Measurements from ENCODE around the gene ARMC9.
"Not testable (repeated sequence)": the region's sequence is repeated elsewhere in the genome, so short reads cannot be mapped to it uniquely, and the experiment has no call there.

Gene ARMC9

DNA sequence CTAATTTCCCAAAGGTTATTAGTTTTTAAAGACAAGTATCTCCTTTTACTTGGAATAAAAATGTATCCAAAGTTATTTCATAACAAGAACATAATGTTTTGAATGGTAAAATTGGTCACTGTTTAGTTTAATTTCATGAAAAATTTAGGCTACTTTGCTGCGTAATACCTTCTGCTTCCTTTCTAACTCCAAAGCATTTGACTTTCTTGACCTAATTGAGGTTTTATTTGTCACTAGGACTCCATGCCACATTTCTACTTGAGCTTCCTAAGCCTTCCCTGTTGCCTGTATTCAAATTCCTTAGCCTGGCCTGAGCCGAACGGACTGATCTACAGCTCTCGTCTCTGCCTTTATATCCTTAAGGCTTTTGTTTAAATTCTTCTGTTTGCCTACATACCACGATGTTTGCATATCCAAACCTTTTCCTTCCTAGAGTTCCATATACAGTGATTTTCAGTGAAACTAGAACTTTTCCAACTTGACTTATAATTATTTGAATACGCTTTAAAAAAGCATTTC lies 25.1 kb downstream of the ARMC9 start:
- intact Hi-C loops (cut with DNase I): no loop called here
- no peak for DNase-seq

- intact Hi-C loops (cut with DNase I): loop anchor here (5.0 kb wide), 1 partner anchor 185 kb away; no protein-coding TSS in a partner anchor
- peak in 41 of 42 donors; percentile 35 to 93 (median 77) for DNase-seq
Observed at GRCh38 chr2:231227310-231228162, 29.1 kb downstream of the ARMC9 start.

GRCh38 chr2:231228223-231228622 lies 29.8 kb downstream of the ARMC9 start:
- DNase-seq: peak in 1 of 42 donors; percentile 35
- intact Hi-C loops (cut with DNase I): loop anchor here (5.0 kb wide), 1 partner anchor 184 kb away; no protein-coding TSS in a partner anchor

GRCh38 chr2:231228974-231229529 lies 30.6 kb downstream of the ARMC9 start:
- intact Hi-C loops (cut with DNase I): loop anchor here (5.0 kb wide), 1 partner anchor 183 kb away; no protein-coding TSS in a partner anchor
- DNase-seq: no peak

DNA sequence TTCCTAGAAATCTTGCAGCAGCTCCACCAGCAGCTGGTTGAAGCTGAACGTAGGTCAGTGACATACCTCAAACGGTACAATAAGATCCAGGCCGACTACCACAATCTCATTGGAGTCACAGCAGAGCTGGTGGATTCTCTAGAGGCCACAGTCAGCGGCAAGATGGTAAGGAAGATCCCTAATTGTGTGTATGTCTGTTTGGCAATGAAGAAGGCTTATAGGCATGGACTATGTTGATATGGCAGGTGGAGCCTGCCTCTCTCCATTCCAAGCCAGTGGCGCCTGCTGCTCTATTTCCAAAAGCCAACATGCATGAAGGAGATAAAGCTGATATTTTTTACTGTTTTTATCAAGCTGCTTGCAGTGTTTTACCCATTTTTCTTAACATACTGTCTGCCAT lies 36.8 kb downstream of the ARMC9 start:
- intact Hi-C loops (cut with DNase I): loop anchor here (10.0 kb wide), 1 partner anchor 60 kb away; no protein-coding TSS in a partner anchor

DNA sequence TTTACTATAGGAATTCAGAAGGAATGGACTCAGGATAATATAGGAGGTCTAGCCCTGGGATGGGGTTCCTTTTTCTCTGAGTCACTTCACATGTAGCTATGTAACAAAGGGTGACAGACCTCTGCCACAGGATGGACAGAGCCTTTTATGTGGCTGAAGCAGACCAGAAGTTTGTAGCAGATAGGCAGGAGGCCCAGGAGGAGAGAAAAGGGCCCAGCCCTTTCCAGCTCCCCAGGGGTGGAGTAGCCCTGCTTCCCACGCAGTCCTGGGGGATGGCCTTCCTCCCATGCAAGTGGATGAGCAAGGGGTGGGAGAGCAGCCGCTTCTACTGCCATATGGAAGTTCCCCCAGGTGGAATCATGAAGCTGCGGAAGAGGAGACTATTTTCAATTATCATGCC lies 40.3 kb downstream of the ARMC9 start:
- intact Hi-C loops (cut with DNase I): loop anchor here (10.0 kb wide), 1 partner anchor 56 kb away; no protein-coding TSS in a partner anchor
- no peak for DNase-seq

More for the DNA sequence above, 36.8 kb downstream of the ARMC9 start:
- DNase-seq: no peak

DNA sequence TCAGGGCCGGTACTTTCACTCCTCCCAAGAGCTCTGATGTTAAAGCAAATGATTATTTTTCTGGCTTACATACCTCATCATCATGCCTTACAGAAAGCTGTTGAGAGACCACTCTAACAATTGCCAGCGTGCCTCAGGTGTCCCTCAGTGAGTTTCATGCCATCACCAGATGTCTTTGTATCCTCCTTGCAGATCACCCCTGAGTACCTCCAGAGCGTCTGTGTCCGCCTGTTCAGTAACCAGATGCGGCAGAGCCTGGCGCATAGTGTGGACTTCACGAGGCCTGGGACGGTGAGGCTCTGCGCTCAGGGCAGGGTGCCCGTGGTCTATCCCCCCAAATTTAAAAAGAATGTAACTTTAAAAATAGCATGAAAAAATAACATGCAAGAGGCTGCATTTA lies 41.3 kb downstream of the ARMC9 start:
- DNase-seq: no peak
- intact Hi-C loops (cut with DNase I): loop anchor here (10.0 kb wide), 1 partner anchor 55 kb away; no protein-coding TSS in a partner anchor

GRCh38 chr2:231241755-231242507 lies 43.5 kb downstream of the ARMC9 start:
- peak in 7 of 42 donors; percentile 12 to 56 (median 29) for DNase-seq
- intact Hi-C loops (cut with DNase I): no loop called here

GRCh38 chr2:231243866-231244265 lies 45.4 kb downstream of the ARMC9 start:
- no peak for DNase-seq
- intact Hi-C loops (cut with DNase I): no loop called here

DNA sequence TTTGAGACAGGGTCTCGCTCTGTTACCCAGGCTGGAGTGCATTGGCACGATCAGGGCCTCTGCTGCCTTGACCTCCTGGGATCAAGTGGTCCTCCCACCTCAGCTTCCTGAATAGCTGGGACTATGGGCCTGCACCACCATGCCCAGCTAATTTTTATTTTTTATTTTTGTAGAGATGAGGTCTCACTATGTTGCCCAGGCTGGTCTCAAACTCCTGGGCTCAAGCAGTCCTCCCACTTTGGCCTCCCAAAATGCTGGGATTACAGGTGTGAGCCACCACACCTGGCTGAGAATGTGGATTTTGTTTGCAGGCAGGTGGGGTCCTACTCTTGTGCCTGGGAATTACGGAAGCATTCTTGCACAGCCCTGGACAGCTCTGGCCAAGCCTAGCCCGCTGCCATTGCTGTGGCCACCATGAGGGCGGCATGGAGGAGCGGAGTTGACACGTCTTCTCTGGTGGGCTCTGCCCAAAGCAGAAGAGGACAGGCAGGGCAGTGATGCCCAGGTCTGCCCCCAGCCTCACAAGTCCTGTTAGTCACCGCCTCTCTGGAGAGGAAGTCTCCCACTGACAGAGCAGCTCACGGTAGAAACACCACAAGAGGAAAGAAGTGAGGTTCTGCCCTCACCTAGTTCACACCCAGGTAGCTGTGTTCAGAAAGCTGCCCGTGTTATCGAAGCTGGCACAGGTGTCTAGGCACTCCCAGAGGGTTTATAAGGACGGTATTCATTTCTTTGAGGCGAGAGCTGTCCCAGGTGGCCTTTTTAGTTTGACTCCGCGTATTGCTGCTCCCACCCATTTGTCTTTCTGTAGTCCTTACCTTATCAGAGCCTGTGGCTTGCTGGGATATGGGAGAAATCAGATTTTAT lies 46.2 kb downstream of the ARMC9 start:
- intact Hi-C loops (cut with DNase I): no loop called here
- no peak for DNase-seq

GRCh38 chr2:231245249-231246094 lies 47.0 kb downstream of the ARMC9 start:
- intact Hi-C loops (cut with DNase I): no loop called here
- DNase-seq: no peak

DNA sequence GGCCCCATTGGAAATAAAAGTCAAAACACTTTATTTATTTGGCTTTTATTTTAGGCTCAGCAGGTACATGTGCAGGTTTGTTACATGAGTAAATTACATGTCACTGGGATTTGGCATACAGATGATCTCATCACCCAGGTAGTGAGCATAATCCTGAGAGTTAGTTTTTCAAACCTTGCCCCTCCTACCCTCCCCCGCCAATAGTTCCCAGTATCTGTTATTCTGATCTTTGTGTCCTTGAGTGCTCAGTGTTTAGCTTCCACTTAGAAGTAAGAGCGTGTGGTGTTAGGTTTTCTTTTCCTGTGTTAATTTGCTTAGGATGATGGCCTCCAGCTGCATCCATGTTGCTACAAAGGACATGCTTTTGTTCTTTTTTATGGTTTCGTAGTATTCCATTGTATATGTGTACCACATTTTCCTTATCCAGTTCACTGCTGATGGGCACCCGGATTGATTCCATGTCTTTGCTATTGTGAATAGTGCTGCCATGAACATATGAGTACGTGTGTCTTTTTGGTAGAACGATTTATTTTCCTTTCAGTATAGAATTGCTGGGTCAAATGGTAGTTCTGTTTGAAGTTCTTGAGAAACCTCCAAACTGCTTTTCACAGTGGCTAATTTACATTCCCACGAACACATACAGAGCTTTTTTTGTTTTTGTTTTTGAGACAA lies 47.9 kb downstream of the ARMC9 start:
- DNase-seq: no peak
- intact Hi-C loops (cut with DNase I): no loop called here

GRCh38 chr2:231250146-231250545 lies 51.7 kb downstream of the ARMC9 start:
- intact Hi-C loops (cut with DNase I): no loop called here
- peak in 1 of 42 donors; percentile 15 for DNase-seq

- intact Hi-C loops (cut with DNase I): no loop called here
- DNase-seq: no peak
Observed at GRCh38 chr2:231250698-231251097, 52.3 kb downstream of the ARMC9 start.

DNA sequence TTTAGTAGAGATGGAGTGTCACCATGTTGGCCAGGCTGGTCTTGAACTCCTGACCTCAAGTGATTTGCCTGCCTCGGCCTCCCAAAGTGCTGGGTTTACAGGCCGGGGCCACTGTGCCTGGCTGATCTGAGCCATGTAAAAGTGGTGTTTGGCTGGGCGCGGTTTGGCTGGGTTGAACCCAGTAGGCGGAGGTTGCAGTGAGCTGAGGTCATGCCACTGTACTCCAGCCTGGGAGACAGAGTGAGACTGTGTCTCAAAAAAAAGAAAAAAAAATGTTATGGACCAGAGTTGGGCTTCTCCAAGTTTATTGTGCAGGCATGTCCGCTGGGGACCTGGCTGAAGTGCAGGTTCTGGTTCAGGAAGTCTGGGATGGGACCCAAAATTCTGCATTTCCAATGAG lies 54.9 kb downstream of the ARMC9 start:
- intact Hi-C loops (cut with DNase I): not testable (repeated sequence)
- DNase-seq: peak in 1 of 42 donors; percentile 29

DNA sequence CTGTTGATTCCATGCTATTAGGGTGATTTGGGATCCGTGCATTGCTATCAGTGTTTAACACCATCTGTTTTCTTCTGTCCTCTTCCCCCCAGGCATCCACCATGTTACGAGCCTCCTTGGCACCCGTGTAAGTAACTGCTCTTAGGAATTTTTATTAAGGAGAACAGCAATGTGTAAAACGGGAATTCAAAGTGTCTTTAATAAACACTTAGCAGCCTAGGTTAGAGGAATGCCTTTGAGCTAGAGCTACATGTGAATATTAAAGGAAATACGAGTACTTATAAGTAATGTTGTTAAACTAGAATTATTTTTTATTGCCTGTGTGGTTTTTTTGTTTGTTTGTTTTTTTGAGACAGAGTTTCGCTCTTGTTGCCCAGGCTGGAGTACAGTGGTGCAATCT lies 58.1 kb downstream of the ARMC9 start:
- intact Hi-C loops (cut with DNase I): no loop called here

GRCh38 chr2:231257763-231258162 lies 59.3 kb downstream of the ARMC9 start:
- intact Hi-C loops (cut with DNase I): no loop called here
- DNase-seq: no peak

More for the DNA sequence above, 58.1 kb downstream of the ARMC9 start:
- no peak for DNase-seq

Measured in head of caudate nucleus (tissue), 42 donors.